DOHH2 (cell line): ENCODE results near the gene KRTAP5-8.

ENCODE experiments used
- CTCF ChIP-seq: fragments of 200-600 bp; sonication (generic); IDR thresholded peaks from one replicate; pipeline ENCODE4 v1.5.1; 2014; ENCODE audit warnings: antibody characterized with exemption, mild to moderate bottlenecking, low read depth, low read length; ENCODE audit not compliant: poor library complexity, severe bottlenecking
- EZH2phosphoT487 ChIP-seq: fragments of 200-600 bp; sonication (generic); IDR thresholded peaks from 2 replicates; pipeline ENCODE4 v1.6.1; 2017; ENCODE audit warnings: borderline replicate concordance, mild to moderate bottlenecking, antibody characterized with exemption, low read length, moderate library complexity, mixed read lengths

DNA sequence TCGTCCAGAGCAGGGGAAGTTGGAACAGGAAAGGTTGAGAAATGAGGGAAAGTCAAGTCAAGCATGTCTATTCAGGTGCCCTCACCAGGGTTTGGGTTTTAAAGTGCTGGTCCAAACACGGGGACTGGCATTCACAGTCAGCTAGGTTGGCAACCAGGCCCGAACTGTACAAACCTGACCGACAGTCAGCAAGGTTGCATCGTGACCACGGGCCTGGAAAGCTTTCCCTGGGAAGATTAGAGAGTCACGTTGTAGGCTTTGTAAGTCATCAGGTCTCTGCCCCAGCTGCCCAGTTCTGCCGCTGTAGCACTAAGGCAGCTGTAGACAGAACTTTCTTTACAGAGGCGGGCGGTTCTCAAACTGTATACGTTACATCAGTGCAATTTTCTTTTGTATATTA is 35.0 kb downstream of the KRTAP5-8 start:
- TF ChIP-seq CTCF (no peak), EZH2phosphoT487 (no peak)
